Measurements from ENCODE around the gene TSPAN18.

Gene TSPAN18

DNA sequence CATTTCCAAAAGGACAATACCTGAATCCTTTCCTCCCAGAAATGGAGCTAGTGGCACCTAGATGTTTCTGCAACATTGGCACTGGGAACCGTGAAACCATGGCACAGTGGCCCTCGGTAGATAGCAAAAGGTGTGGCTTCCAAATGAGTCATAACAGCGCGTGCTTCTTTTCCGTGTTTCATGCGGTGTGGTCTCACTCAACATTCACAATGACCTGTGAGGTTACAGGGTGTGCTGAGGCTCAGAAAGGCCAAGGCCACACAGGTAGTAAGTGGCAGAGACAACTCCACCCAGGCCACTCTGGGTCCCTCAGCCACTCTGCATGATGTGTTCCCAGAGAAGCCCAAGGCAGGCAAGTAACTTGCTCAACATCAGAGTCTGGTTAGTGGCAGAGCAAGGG, 156.5 kb downstream of the TSPAN18 start:
- ATAC-seq: peak; percentile 5
- no peak overlapping the region for H3K4me3 Mint-ChIP-seq
- H3K27ac Mint-ChIP-seq: no peak overlapping the region
- H3K9me3 Mint-ChIP-seq: no peaks in the 10 kb centered on the region
- no peaks in the 10 kb centered on the region for H3K27me3 Mint-ChIP-seq
- no peaks in the 10 kb centered on the region for H3K4me1 Mint-ChIP-seq
- no peaks in the 10 kb centered on the region for H3K36me3 Mint-ChIP-seq

DNA sequence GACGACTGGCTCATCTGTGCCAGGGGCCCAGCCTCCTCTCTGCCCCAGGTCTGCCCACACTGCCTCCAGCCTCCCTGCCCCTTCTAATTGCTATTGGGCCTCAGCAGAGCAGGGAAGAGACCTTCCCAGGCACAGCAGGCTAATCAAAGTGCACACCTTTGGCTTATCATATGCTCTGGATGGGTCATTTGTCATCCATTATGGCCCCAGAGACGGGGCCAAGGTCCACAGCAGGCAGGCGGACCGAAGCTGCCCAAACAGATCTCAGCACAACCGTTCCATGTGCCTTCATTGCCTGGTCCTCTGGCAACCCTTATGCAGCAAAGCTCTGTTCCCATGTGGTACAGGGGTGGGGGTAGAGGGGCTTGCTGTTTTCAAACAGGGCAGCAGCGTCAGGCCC, 157.3 kb downstream of the TSPAN18 start:
- H3K9me3 Mint-ChIP-seq: no peaks in the 10 kb centered on the region
- no peaks in the 10 kb centered on the region for H3K4me1 Mint-ChIP-seq
- no peaks in the 10 kb centered on the region for H3K36me3 Mint-ChIP-seq
- H3K4me3 Mint-ChIP-seq: no peak overlapping the region
- no peak for ATAC-seq
- H3K27ac Mint-ChIP-seq: no peak overlapping the region
- no peaks in the 10 kb centered on the region for H3K27me3 Mint-ChIP-seq

DNA sequence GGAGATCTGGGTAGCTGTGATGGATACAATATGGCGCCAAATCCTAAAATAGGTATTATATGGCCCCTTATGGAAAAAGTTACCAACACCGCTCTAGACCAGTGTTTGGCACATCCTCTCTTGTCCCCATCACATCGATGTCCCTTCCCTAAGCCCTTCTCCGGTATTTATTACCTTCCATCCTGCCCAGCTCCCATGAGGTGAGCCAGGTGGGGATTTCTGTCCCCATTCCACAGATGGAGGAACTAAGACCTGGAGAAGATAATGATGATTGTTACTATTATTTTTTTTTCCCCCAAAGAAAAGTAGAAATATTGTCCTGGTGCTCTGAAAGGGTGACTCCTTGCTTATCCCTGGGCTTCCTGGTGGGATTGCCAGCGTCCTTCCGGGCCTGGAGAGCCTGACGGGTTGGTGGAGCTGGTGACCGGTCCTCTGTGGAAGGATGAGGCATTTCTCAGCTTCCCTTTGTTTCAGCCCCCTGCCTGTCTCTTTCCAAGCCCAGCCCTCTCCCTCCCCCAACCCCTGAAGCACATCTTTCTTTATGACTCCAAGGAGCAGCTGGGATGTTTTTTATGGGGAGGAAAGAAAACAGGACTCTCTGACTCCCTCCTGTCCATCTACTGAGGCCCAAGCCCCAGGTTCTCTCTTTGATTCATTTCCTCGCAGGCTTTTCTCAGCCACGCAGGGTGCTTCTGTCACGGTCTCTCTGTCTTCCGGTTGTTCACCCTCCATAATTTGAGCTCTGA, 158.5 kb downstream of the TSPAN18 start:
- no peak overlapping the region for H3K4me3 Mint-ChIP-seq
- H3K36me3 Mint-ChIP-seq: no peaks in the 10 kb centered on the region
- no peaks in the 10 kb centered on the region for H3K9me3 Mint-ChIP-seq
- H3K4me1 Mint-ChIP-seq: no peaks in the 10 kb centered on the region
- H3K27me3 Mint-ChIP-seq: no peaks in the 10 kb centered on the region
- H3K27ac Mint-ChIP-seq: no peak overlapping the region
- ATAC-seq: no peak

DNA sequence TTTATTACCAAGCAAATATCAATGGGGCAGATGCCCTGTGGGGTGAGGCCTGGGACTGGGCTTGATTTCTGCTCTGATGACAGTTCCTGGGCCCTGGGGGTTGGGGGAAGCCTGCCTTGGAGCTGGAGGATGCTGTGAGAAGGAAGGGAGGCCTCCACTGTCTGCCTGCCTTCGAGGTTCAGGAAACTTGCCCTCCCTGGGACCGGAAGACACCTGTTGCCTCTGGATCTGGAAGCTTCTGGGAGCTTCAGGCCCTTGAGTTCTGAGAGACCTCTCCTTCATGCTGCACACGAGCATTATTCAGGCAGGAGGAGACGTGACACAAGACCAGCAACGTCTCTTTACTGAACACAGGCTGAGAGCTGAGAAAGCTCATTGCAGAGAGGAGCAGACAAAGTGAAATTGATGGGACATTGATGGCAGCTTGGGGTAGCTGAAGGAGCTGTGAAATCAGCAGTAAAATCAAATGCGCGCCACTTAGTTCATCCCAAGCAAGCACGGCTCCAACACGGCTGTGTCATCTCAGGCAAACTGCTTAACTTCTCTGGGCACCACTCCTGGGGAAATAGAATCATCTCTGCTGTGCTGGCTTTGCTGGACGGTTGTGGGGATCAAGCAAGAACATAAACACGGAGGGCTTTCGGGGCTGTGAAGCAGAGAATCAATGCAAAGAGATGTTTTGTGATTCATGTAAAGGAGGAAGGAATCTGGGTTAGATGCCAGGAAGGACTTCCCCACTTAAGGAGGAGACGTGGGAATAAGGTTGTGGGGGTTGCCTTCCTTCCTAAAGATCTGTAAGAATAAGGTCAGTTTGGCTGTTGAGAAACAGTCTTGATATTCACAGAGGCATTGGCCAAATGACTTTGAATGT, 159.4 kb downstream of the TSPAN18 start:
- Mint-ChIP-seq H3K36me3 (no peaks in the 10 kb centered on the region), H3K9me3 (no peaks in the 10 kb centered on the region), H3K4me3 (no peak overlapping the region), H3K27ac (no peak overlapping the region), H3K4me1 (no peaks in the 10 kb centered on the region), H3K27me3 (no peaks in the 10 kb centered on the region)
- ATAC-seq: no peak

DNA sequence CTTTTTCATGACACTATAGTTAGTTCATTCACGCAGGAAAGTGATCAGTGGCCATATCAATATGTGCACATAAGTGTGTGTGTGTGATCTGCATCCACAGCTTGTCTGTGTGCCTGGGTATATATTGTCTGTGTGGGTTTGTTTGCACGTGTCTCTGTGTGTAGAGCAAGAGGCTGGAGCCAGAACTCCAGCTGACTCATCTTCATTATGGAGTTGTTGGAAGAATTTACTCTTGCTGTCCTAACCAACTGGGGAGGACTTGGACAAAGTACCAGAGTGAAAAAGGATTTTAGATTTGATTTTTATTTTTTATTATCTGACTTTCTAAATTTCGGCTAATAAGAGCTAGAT, 160.0 kb downstream of the TSPAN18 start:
- ATAC-seq: no peak
- Mint-ChIP-seq H3K4me3 (no peak overlapping the region), H3K27me3 (no peaks in the 10 kb centered on the region), H3K9me3 (no peaks in the 10 kb centered on the region), H3K4me1 (no peaks in the 10 kb centered on the region), H3K27ac (no peak overlapping the region), H3K36me3 (no peaks in the 10 kb centered on the region)

DNA sequence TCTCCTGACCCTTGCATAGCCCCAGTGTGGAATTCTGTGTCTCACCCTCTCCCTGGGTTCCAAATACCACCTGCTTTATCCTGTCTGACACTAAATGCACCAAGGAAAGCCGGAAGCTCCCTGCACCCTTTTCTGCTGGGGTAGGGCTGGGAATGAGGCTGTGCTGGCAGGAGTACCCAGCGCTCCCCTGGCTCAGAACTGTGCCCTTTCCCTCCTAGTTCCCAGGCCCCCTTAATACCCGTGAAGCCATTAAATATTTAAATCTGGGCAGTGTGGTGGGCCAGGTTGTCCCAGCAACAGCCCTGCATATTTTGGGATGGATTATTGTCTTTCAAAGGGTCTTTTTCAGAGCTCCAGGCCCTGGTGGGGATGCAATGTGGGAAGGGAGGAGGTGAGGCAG, 160.9 kb downstream of the TSPAN18 start:
- Mint-ChIP-seq H3K36me3 (no peaks in the 10 kb centered on the region), H3K27ac (no peak overlapping the region), H3K4me1 (no peaks in the 10 kb centered on the region), H3K27me3 (no peaks in the 10 kb centered on the region), H3K4me3 (no peak overlapping the region), H3K9me3 (no peaks in the 10 kb centered on the region)
- ATAC-seq: no peak

DNA sequence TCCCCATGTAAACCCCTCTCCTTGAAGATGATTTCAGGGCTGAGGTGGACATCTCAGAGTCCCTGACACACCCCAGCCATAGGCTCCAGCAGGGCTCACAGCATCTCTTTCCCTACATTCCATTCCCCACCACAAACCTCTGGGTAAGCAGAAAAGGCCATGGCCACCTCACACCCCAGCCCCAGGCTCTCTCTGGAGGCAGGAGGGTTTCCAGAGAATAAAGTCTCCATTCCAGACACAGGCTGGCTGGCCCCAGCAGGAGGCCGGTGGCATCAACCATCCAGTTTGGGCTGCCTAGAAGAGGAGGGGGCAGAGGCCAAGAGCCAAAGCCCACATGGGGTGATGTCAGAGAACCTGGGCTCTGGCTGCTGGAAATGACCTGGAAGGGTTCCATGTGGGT, 162.5 kb downstream of the TSPAN18 start:
- Mint-ChIP-seq H3K36me3 (no peaks in the 10 kb centered on the region), H3K27ac (no peak overlapping the region)
- ATAC-seq: no peak

DNA sequence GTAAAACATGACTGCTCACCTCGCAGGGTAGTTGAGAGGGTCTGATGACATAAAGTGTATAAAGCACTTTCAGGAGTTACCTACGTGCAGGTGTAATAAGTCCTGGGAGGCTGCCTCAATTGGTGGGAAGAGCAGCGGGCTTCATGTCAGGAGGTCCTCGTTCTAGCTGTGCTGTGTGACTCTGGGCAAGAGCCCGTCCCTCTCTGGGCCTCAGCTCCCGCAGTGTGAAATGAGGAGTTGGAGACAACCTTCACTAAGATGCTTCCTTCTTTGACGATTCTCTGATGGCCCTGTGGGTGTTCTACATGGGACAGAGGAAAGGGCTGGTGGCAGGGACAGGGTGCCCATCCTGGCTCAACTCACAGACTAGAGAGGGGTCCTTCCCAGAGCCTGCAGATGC, 166.1 kb downstream of the TSPAN18 start:
- no peak for ATAC-seq
- H3K4me1 Mint-ChIP-seq: no peaks in the 10 kb centered on the region
- peaks cover 30% of the 10 kb centered on the region for H3K27me3 Mint-ChIP-seq
- no peak overlapping the region for H3K27ac Mint-ChIP-seq
- H3K4me3 Mint-ChIP-seq: no peak overlapping the region
- no peaks in the 10 kb centered on the region for H3K36me3 Mint-ChIP-seq
- H3K9me3 Mint-ChIP-seq: no peaks in the 10 kb centered on the region

More for the DNA sequence above, 162.5 kb downstream of the TSPAN18 start:
- Mint-ChIP-seq H3K4me1 (no peaks in the 10 kb centered on the region), H3K4me3 (no peak overlapping the region), H3K27me3 (no peaks in the 10 kb centered on the region), H3K9me3 (no peaks in the 10 kb centered on the region)

DNA sequence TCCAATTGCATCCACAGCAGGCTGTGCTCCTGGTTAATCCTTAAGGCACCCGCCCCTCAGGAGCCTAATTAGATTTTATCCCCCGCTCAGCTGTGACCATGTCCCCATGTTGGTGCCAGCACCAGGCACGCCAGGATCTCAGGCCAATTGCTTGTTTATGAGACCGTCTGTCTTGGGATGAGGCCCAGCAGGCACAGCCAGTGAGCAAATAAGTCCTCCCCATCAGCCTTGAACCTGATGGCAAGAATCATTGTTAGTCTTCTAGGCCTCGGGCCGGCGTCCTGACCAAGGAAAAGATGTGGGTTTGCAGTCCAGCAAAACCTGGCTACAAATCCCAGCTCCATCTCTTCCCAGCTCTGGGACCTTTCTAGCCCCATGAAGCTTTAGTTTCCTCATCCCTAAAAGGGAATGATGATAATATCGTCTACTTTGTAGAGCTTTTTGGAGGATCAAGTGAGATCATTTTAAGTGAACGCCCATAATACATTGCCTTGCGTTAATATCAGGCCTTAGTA, 166.6 kb downstream of the TSPAN18 start:
- Mint-ChIP-seq H3K36me3 (no peaks in the 10 kb centered on the region), H3K27ac (no peak overlapping the region), H3K4me1 (no peaks in the 10 kb centered on the region), H3K9me3 (no peaks in the 10 kb centered on the region), H3K4me3 (no peak overlapping the region), H3K27me3 (peaks cover 34% of the 10 kb centered on the region)
- no peak for ATAC-seq

DNA sequence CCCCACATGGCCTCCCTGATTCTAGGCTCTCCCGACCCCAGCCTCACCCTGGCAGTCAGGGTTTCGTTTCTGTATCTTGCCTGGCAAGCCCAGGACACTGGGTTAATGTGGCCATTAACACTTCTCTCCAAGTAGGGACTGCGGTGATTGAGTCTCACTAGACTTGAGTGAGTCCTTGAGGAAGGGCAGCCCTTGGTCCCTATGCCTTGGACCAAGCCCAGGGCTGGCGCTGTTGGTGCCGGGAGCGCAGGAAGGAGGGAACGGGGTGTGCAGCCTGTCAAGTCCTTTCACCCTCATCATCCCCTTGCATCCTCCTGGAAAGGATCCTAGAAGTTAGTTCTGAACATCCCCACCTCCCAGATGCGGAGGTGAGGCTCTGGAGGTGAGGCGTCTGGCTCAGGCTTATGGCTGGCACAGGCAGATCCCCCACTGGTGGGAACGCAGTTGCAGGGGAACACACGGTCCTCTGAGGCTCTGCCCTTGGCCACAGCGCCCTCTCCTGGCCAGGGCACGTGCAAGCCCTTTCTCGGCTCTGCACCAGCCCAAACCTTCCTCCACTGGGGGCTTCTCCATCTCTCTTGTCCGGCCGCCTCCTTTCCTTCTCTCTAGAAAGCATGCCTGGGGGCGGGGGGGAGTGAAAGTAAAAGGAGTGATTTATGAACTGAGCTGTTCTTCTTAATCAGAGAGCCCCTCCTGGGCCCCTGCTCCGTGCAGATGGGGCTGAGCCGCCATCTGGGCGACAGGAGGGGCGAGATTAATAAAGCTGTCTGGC, 167.3 kb downstream of the TSPAN18 start:
- Mint-ChIP-seq H3K27ac (no peak overlapping the region), H3K4me1 (no peaks in the 10 kb centered on the region), H3K27me3 (peaks cover 34% of the 10 kb centered on the region), H3K36me3 (no peaks in the 10 kb centered on the region), H3K4me3 (no peak overlapping the region), H3K9me3 (no peaks in the 10 kb centered on the region)
- ATAC-seq: peak; percentile 72

DNA sequence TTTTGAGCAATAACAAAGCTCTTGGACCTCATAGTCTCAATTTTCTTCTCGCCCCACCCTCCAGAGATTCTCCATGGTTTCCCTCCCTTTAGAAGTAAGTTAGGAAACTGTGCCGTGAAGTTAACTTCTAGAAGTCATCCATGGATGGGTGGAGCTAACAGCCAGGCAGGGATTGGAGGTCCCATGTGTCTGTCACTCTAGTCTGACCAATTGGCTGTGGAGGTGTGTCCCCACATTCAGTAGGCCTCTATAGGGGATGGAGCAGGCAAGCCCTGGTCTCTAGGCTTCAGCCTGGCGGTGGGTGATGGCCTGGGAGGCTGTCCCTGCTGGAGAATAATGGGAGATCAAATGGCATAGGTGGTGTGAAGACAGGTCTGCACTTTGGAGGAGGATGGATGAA, 173.2 kb downstream of the TSPAN18 start:
- Mint-ChIP-seq H3K36me3 (no peaks in the 10 kb centered on the region), H3K4me3 (no peak overlapping the region), H3K27ac (no peak overlapping the region), H3K27me3 (peaks cover 43% of the 10 kb centered on the region), H3K4me1 (no peaks in the 10 kb centered on the region), H3K9me3 (no peaks in the 10 kb centered on the region)
- ATAC-seq: no peak

DNA sequence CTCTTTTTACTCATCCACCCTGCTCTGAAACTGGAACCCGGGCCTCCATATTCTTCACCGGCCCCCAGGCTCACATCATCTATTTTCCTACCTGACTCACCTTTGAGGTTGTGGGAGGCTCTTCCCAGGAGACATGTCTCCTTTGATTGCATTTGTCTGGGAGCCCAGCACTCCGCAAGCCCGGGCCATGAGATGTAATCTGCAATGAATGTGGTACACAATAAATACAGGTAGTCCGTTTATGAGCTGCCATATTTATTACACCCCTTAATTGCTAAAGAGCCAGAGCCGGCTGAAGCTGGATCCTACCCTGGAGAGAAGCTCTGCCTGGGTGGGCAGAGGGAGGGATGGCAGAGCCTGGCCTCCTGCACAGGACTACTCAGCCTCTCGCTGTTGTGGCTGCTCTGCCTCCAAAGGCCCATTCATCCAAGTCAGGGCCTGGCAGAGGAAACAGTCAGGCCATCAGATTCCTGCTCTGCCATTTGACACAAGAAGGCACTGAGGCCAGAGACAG, 174.4 kb downstream of the TSPAN18 start:
- H3K4me1 Mint-ChIP-seq: peaks cover 12% of the 10 kb centered on the region
- H3K4me3 Mint-ChIP-seq: no peak overlapping the region
- H3K36me3 Mint-ChIP-seq: no peaks in the 10 kb centered on the region
- no peaks in the 10 kb centered on the region for H3K9me3 Mint-ChIP-seq
- H3K27me3 Mint-ChIP-seq: peaks cover 31% of the 10 kb centered on the region
- no peak overlapping the region for H3K27ac Mint-ChIP-seq
- no peak for ATAC-seq

DNA sequence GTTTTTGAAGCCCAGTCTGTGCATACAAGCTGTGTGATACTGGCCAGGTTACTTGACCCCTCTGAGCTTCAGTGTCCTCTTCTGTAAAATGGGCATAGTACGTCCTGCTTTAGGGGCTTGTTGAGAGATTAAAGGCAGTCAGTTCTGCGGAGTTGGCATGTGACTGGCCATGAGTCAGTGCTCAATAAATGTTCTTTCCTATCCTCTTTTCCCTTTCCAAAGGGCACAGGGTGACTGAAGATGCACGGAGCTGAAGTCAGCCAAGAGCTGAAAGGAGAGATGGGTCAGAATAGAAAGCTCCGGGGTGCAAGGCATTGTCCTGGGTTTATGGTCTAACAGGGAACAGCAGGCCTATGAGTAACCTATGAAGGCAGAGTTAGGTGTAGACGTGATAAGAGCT, 175.0 kb downstream of the TSPAN18 start:
- no peak overlapping the region for H3K4me3 Mint-ChIP-seq
- no peaks in the 10 kb centered on the region for H3K9me3 Mint-ChIP-seq
- H3K27ac Mint-ChIP-seq: no peak overlapping the region
- peaks cover 25% of the 10 kb centered on the region for H3K27me3 Mint-ChIP-seq
- no peaks in the 10 kb centered on the region for H3K36me3 Mint-ChIP-seq
- H3K4me1 Mint-ChIP-seq: peaks cover 12% of the 10 kb centered on the region
- no peak for ATAC-seq

DNA sequence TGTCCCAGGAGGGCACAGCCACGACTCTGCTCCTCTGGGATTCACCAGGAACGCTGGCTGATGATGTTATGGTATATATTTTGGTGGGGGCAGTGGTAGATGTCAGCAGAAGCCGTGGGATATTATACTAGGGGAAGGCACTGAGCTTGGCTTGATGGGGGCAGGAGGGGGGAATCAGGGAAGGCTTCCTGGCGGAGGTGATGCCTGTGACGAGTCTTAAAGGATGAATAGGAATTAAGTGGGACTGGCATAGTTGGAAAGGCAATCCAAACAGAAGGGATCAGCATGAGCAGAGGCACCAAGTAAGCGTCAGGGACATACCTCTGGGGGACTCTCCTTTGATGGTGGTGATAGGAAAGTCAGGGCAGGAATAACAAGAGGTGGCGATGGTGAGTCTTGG, 176.3 kb downstream of the TSPAN18 start:
- no peak overlapping the region for H3K4me3 Mint-ChIP-seq
- H3K27me3 Mint-ChIP-seq: peaks cover 19% of the 10 kb centered on the region
- H3K36me3 Mint-ChIP-seq: no peaks in the 10 kb centered on the region
- peaks cover 12% of the 10 kb centered on the region for H3K4me1 Mint-ChIP-seq
- no peak for ATAC-seq
- H3K27ac Mint-ChIP-seq: no peak overlapping the region
- no peaks in the 10 kb centered on the region for H3K9me3 Mint-ChIP-seq

DNA sequence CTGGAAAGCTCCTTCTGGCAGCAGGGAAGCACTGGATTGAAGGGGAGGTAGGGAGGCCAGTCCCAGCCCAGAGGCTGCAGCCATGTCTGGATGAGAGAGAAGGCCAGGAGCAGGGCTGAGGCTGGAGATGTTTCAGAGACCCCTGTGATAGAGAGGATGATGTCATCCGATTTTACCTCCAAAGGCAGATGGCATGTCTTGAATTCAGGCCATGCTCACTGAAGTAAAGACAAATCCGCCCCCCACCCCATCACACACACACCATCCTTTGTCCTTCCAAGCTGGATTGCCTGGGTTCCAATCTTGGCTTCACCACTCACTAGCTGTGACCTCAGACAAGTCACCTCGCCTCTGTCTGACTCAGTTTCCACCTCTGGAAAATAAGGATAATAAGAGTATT, 176.8 kb downstream of the TSPAN18 start:
- no peak overlapping the region for H3K4me3 Mint-ChIP-seq
- H3K36me3 Mint-ChIP-seq: no peaks in the 10 kb centered on the region
- H3K4me1 Mint-ChIP-seq: peaks cover 12% of the 10 kb centered on the region
- H3K9me3 Mint-ChIP-seq: no peaks in the 10 kb centered on the region
- no peak for ATAC-seq
- H3K27ac Mint-ChIP-seq: no peak overlapping the region
- H3K27me3 Mint-ChIP-seq: peaks cover 17% of the 10 kb centered on the region

All from stimulated activated memory B cell treated with anti-CD40 and anti-IgM and Interleukin-4, amounts not matched to agents 10 μg/mL and 1 μg/mL and 100 μg/mL, for 72 hours (primary cell).